NCI-H2227 (cell line): ENCODE data around the gene OSBPL2.

Experiments
- DNase-seq: peaks from one replicate; lab custom pipeline; 2025; ENCODE audit not compliant: unreplicated experiment; lab: John Stamatoyannopoulos, UW

The OSBPL2 gene

GRCh38 chr20:62220666-62221568, 17.4 kb upstream of the OSBPL2 start:
- DNase-seq = peak; percentile 50

GRCh38 chr20:62222266-62222850, 16.0 kb upstream of the OSBPL2 start:
- no peak for DNase-seq

- no peak for DNase-seq
Observed at GRCh38 chr20:62222972-62223371, 15.3 kb upstream of the OSBPL2 start.

- no peak for DNase-seq
Observed at GRCh38 chr20:62223571-62223970, 14.8 kb upstream of the OSBPL2 start.

- DNase-seq = no peak
Observed at GRCh38 chr20:62224113-62224855, 14.0 kb upstream of the OSBPL2 start.

GRCh38 chr20:62225026-62225425, 13.3 kb upstream of the OSBPL2 start:
- no peak for DNase-seq

GRCh38 chr20:62225820-62226635, 12.3 kb upstream of the OSBPL2 start:
- DNase-seq = no peak

GRCh38 chr20:62226707-62227590, 11.4 kb upstream of the OSBPL2 start:
- no peak for DNase-seq

GRCh38 chr20:62227591-62227976, 10.7 kb upstream of the OSBPL2 start:
- no peak for DNase-seq

- DNase-seq = no peak
Observed at GRCh38 chr20:62227977-62228958, 10.1 kb upstream of the OSBPL2 start.

- no peak for DNase-seq
Observed at GRCh38 chr20:62228982-62229545, 9.3 kb upstream of the OSBPL2 start.

GRCh38 chr20:62229667-62230066, 8.7 kb upstream of the OSBPL2 start:
- no peak for DNase-seq

- DNase-seq = no peak
Observed at GRCh38 chr20:62230276-62230675, 8.0 kb upstream of the OSBPL2 start.

- DNase-seq = no peak
Observed at GRCh38 chr20:62230696-62231095, 7.6 kb upstream of the OSBPL2 start.

GRCh38 chr20:62231292-62231691, 7.0 kb upstream of the OSBPL2 start:
- DNase-seq = no peak

GRCh38 chr20:62232194-62232593, 6.1 kb upstream of the OSBPL2 start:
- DNase-seq = no peak

GRCh38 chr20:62232770-62233645, 5.3 kb upstream of the OSBPL2 start:
- no peak for DNase-seq

- no peak for DNase-seq
Observed at GRCh38 chr20:62233684-62234083, 4.6 kb upstream of the OSBPL2 start.
